Sigmoid colon (tissue), 4 donors: ENCODE data around the gene ARHGAP9.

ENCODE experiments used
- EP300 ChIP-seq, 4 donors: sonication (generic); formaldehyde crosslinking; IDR thresholded peaks; one replicate each; pipeline ENCODE4 v1.6.1; 2017; ENCODE audit warnings: antibody characterized with exemption in 4 of 4
- POLR2A ChIP-seq, 2 donors: fragments of 450-650 bp; IDR thresholded peaks; one replicate each; pipeline ENCODE4 v1.6.1; 2016; ENCODE audit warnings: antibody characterized with exemption in 2 of 2, mild to moderate bottlenecking in 2 of 2, moderate library complexity in 2 of 2
- POLR2AphosphoS5 ChIP-seq, 4 donors: sonication (generic); formaldehyde crosslinking; IDR thresholded peaks; one replicate each; pipeline ENCODE4 v1.6.1; 2017; ENCODE audit warnings: antibody characterized with exemption in 4 of 4
- TF ChIP-seq, protein P1 (sequence below), 4 experiments: fragments of 450-650 bp in 3 of 4; fragments of 200-600 bp in 1 of 4; IDR thresholded peaks; one replicate each; pipeline ENCODE4 v1.5.1; 2016 to 2019; ENCODE audit warnings: antibody characterized with exemption in 4 of 4, mild to moderate bottlenecking in 3 of 4, moderate library complexity in 2 of 4

- TF ChIP-seq, protein P1, sequence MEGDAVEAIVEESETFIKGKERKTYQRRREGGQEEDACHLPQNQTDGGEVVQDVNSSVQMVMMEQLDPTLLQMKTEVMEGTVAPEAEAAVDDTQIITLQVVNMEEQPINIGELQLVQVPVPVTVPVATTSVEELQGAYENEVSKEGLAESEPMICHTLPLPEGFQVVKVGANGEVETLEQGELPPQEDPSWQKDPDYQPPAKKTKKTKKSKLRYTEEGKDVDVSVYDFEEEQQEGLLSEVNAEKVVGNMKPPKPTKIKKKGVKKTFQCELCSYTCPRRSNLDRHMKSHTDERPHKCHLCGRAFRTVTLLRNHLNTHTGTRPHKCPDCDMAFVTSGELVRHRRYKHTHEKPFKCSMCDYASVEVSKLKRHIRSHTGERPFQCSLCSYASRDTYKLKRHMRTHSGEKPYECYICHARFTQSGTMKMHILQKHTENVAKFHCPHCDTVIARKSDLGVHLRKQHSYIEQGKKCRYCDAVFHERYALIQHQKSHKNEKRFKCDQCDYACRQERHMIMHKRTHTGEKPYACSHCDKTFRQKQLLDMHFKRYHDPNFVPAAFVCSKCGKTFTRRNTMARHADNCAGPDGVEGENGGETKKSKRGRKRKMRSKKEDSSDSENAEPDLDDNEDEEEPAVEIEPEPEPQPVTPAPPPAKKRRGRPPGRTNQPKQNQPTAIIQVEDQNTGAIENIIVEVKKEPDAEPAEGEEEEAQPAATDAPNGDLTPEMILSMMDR (IDR thresholded peaks at IDR 0.05): no peak
- TF ChIP-seq POLR2A (IDR thresholded peaks at IDR 0.05) (peak; percentile 89 to 94), EP300 (IDR thresholded peaks at IDR 0.05) (peak in 2 of 4 donors; percentile 9 to 53), POLR2AphosphoS5 (IDR thresholded peaks at IDR 0.05) (peak; percentile 93 to 98 (median 96))
These were observed 48.6 kb downstream of the ARHGAP9 start, which contains the start of gene R3HDM2 for GRCh38 chr12:57430931-57431566.
